HFF-Myc (cell line): ENCODE data around the gene RBFOX1.

Experiments
- DNase-seq: peaks from one replicate; pipeline ENCODE4 v3.0.0-alpha.2; 2011; ENCODE audit warnings: low read depth; ENCODE audit errors: extremely low read depth
- H3K4me3 ChIP-seq: replicated peaks from 2 replicates; pipeline ENCODE4 v1.5.1; 2011; ENCODE audit warnings: low read depth, mild to moderate bottlenecking, control low read depth, low read length
- CTCF ChIP-seq: IDR thresholded peaks from 2 replicates; pipeline ENCODE4 v1.5.1; 2012; ENCODE audit warnings: mild to moderate bottlenecking, low read depth, low read length, control low read depth; ENCODE audit errors: missing control alignments

RBFOX1 gene

GRCh38 chr16:7709186-7709585 is 376.5 kb downstream of the RBFOX1 start:
- no peak overlapping the region for H3K4me3 ChIP-seq
- no peak for TF ChIP-seq CTCF
- no peak for DNase-seq

GRCh38 chr16:7713244-7713643 is 380.6 kb downstream of the RBFOX1 start:
- no peak overlapping the region for H3K4me3 ChIP-seq
- no peak for TF ChIP-seq CTCF

GRCh38 chr16:7714775-7715174 is 382.1 kb downstream of the RBFOX1 start:
- DNase-seq = no peak
- no peak for TF ChIP-seq CTCF

More at GRCh38 chr16:7713244-7713643, 380.6 kb downstream of the RBFOX1 start:
- DNase-seq = no peak

GRCh38 chr16:7716660-7717550 is 384.3 kb downstream of the RBFOX1 start:
- no peak overlapping the region for H3K4me3 ChIP-seq
- no peak for TF ChIP-seq CTCF
- no peak for DNase-seq

More at GRCh38 chr16:7714775-7715174, 382.1 kb downstream of the RBFOX1 start:
- H3K4me3 ChIP-seq = no peak overlapping the region

- no peak for TF ChIP-seq CTCF
- no peak for DNase-seq
- no peak overlapping the region for H3K4me3 ChIP-seq
Observed at GRCh38 chr16:7722761-7723160, 390.1 kb downstream of the RBFOX1 start.

- no peak for TF ChIP-seq CTCF
- H3K4me3 ChIP-seq = no peak overlapping the region
- DNase-seq = no peak
Observed at GRCh38 chr16:7731141-7731540, 398.5 kb downstream of the RBFOX1 start.
